ENCODE data around the gene RHBDF2. TPM values are rescaled to one million over a fixed set of nuclear protein-coding genes. Genes with fewer than 3 reads are reported as not detected.
A peak's percentile ranks its signal among the peaks of the same experiment; 100 is the strongest.
"Not testable (repeated sequence)": the region's sequence is repeated elsewhere in the genome, so short reads cannot be mapped to it uniquely, and the experiment has no call there.

The RHBDF2 gene
- total and polyA plus RNA-seq, 4 experiments from 2014 or later, result 5.4 to 62.2 (median 32.6) TPM

- H3K36me3 ChIP-seq (ENCODE audit: insufficient read depth, low read length); H3K9me3 Mint-ChIP-seq; H3K9me3 ChIP-seq (ENCODE audit: control insufficient read depth in 1 of 2, low read length in 2 of 2); H3K4me3 ChIP-seq (ENCODE audit: low read length in 2 of 2); H3K36me3 Mint-ChIP-seq; H3K4me3 Mint-ChIP-seq; H3K27ac ChIP-seq (ENCODE audit: low read depth, low read length); H3K27me3 Mint-ChIP-seq; intact Hi-C loops (cut with micrococcal nuclease); DNase-seq; H3K27me3 ChIP-seq (ENCODE audit: insufficient read depth, low read length): not testable (repeated sequence)
- H3K4me1 ChIP-seq (ENCODE audit: insufficient read depth, low read length), result peaks cover 33% of the 10 kb centered on the region
- peaks cover 13 to 48% (median 24%) of the 10 kb centered on the region in 4 donors for H3K4me1 Mint-ChIP-seq
- H3K27ac Mint-ChIP-seq, result peak overlapping the region in 2 of 7 donors; percentile 68
- POLR2A ChIA-PET (ENCODE audit: partially characterized antibody), result interaction anchor here (0.7 to 1.2 kb wide), 3 partner anchors 19 to 102 kb away, joined by 3 to 4 read pairs (median 3); no protein-coding TSS in a partner anchor
- CTCF ChIA-PET (ENCODE audit: partially characterized antibody), result interaction anchor here (1.5 to 10.8 kb wide), 7 partner anchors 10 to 192 kb away, joined by 3 to 126 read pairs (median 35); no protein-coding TSS in a partner anchor
These were observed 20.5 kb upstream of the RHBDF2 start for GRCh38 chr17:76521683-76522082.

DNA sequence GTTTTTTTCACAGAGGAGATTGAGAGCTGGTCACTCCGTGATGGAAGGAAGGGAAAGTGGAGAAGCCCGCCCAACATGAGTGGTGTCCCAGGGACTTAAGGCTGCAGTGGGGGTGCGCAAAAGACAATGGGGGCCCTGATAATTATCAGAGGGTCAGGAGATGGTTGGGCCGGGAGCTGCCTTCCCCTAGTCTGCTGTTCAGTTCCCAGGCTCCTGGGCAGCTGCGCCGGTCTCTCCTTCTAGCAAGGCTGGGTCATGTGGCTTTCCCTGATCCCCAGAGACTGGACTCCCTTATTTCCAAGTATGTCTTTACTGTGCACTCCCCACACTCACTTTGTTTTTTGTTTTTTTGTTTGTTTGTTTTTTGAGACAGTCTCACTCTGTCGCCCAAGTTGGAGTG is 20.0 kb upstream of the RHBDF2 start:
- intact Hi-C loops (cut with micrococcal nuclease), result no loop called here
- CTCF ChIA-PET (ENCODE audit: partially characterized antibody), result interaction anchor here (1.5 to 10.8 kb wide), 6 partner anchors 9 to 193 kb away, joined by 3 to 126 read pairs (median 53); no protein-coding TSS in a partner anchor
- H3K27ac Mint-ChIP-seq, result peak overlapping the region in 3 of 7 donors; percentile 35 to 87 (median 68)
- Histone ChIP-seq H3K9me3 (ENCODE audit: control insufficient read depth in 1 of 2, low read length in 2 of 2) (no peaks in the 10 kb centered on the region), H3K4me3 (ENCODE audit: low read length in 2 of 2) (no peak overlapping the region), H3K27ac (ENCODE audit: low read depth, low read length) (no peak overlapping the region), H3K27me3 (ENCODE audit: insufficient read depth, low read length) (no peaks in the 10 kb centered on the region), H3K36me3 (ENCODE audit: insufficient read depth, low read length) (no peaks in the 10 kb centered on the region), H3K4me1 (ENCODE audit: insufficient read depth, low read length) (peaks cover 37% of the 10 kb centered on the region)
- no peaks in the 10 kb centered on the region for H3K27me3 Mint-ChIP-seq
- H3K4me1 Mint-ChIP-seq, result peaks cover 15 to 52% (median 27%) of the 10 kb centered on the region in 4 donors
- no peaks in the 10 kb centered on the region for H3K9me3 Mint-ChIP-seq
- POLR2A ChIA-PET (ENCODE audit: partially characterized antibody), result interaction anchor here (0.7 to 1.2 kb wide), 4 partner anchors 19 to 137 kb away, joined by 3 to 4 read pairs (median 3); partner anchors contain the start of gene SPHK1
- DNase-seq, result no peak
- no peak overlapping the region for H3K4me3 Mint-ChIP-seq
- no peaks in the 10 kb centered on the region for H3K36me3 Mint-ChIP-seq

DNA sequence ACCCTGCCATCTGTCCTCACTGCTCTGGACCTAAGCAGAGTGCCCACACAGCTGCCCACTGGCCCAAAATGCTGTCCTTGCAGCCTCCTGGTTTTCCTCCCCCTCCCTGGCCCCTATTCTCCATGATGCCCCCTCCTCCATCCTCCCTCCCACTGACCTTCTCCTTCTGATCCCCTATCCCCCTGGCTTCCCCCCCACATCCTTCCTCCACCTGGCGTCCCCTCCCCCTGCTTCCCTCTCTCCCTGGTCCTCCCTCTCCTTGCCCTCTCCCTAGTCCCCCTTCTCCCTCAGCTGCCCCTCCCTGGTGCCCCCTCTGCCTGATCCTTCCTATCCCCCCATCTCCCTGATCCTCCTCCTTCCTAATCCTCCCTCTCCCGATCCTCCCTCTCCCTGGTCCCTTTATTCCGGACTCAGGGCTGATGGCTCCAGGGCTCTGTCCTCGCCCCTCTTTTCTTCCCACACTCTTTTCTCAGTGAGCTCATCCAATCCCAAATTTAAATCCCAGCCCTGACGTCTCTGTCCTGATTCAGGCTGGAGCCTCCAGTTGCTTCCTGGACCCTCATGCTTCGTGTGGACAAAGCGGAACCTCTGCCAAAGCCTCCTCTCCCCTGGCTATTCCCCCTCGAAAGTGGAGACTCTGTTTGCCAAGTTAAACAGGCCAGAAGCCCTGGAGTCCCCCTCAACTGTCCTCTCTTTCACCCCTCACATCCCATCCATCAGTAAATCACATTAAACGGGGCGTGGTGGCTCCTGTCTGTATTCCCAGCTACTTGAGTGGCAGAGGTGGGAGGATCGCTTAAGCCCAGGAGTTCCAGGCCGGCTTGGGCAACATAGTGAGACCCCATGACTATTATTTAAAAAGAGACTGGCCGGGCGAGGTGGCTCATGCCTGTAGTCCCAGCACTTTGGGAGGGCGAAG is 18.1 kb upstream of the RHBDF2 start:
- POLR2A ChIA-PET (ENCODE audit: partially characterized antibody), result interaction anchor here (0.6 to 1.5 kb wide), 4 partner anchors 38 to 159 kb away, joined by 3 to 8 read pairs (median 3); partner anchors contain the start of gene ST6GALNAC2
- peak overlapping the region; percentile 69 to 98 (median 88) for H3K27ac Mint-ChIP-seq
- H3K36me3 ChIP-seq (ENCODE audit: insufficient read depth, low read length), result no peaks in the 10 kb centered on the region
- H3K4me3 ChIP-seq (ENCODE audit: low read length in 2 of 2), result no peak overlapping the region
- CTCF ChIA-PET (ENCODE audit: partially characterized antibody), result interaction anchor here (0.6 to 10.8 kb wide), 7 partner anchors 27 to 198 kb away, joined by 3 to 126 read pairs (median 3); no protein-coding TSS in a partner anchor
- no peaks in the 10 kb centered on the region for H3K27me3 Mint-ChIP-seq
- no peak for DNase-seq
- no peaks in the 10 kb centered on the region for H3K9me3 Mint-ChIP-seq
- no peaks in the 10 kb centered on the region for H3K27me3 ChIP-seq (ENCODE audit: insufficient read depth, low read length)
- peaks cover 21 to 64% (median 36%) of the 10 kb centered on the region in 4 donors for H3K4me1 Mint-ChIP-seq
- no peak overlapping the region for H3K27ac ChIP-seq (ENCODE audit: low read depth, low read length)
- no peak overlapping the region for H3K4me3 Mint-ChIP-seq
- H3K36me3 Mint-ChIP-seq, result no peaks in the 10 kb centered on the region
- H3K4me1 ChIP-seq (ENCODE audit: insufficient read depth, low read length), result peaks cover 54% of the 10 kb centered on the region
- H3K9me3 ChIP-seq (ENCODE audit: control insufficient read depth in 1 of 2, low read length in 2 of 2), result no peaks in the 10 kb centered on the region
- intact Hi-C loops (cut with micrococcal nuclease), result loop anchor here (5.0 kb wide), 1 partner anchor 208 kb away; the partner anchor contains the start of genes JMJD6 and METTL23

DNA sequence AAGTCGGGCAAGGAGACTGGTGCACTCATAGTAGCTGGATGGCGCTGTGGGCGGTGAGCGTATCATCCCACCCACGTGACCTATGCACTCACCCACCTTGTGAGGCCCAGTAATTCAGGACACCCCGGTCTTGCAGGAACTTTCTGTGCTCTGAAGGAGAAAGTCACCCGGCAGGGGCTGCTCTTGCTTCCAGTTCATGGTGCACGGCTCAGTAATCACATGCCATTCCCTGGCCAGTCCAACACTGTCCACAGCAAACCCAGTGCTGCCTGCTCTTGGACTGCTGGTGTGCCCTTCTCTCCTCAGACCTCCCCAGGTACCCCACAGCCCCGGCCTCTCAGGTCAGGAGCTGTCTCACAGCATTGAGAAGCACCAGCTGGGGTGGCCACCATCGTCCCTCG is 16.4 kb upstream of the RHBDF2 start:
- POLR2A ChIA-PET (ENCODE audit: partially characterized antibody), result interaction anchor here (0.7 to 2.2 kb wide), 6 partner anchors 11 to 141 kb away, joined by 3 to 10 read pairs (median 4); no protein-coding TSS in a partner anchor

DNA sequence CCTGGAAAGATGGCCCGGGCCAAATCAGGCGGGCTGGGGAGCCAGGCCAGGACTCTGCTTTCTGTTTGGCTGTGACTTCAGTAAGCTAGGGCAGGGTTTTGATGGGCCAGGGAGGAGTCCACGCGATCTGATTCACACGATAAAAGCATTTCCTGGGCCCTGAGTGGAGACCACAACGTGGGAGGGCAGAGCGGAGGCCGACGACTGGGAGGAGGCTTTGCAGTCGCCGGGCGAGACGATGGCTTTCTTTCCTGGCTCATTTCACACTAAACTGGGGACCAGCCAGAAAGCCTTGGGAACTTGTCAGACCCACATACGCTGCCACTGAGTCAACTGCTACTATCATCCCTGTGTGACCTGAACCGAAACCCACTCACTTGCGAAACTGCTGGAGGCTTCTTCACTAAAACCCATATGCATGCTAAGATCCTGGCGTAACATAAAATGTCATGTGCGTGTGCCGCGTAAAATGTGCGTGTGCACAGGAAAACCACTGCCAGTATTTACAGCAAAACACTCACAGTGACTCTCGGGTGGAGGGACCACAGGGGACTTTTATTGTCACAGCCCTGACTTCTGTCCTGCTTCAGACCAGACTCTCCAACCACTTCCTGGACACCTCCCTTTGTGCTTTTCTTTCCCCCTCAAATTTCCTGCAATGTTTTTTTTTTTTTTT is 14.2 kb upstream of the RHBDF2 start:
- peaks cover 31 to 85% (median 51%) of the 10 kb centered on the region in 4 donors for H3K4me1 Mint-ChIP-seq
- peak overlapping the region; percentile 69 to 86 (median 80) for H3K4me3 Mint-ChIP-seq
- peak overlapping the region; percentile 76 for H3K27ac ChIP-seq (ENCODE audit: low read depth, low read length)
- H3K36me3 ChIP-seq (ENCODE audit: insufficient read depth, low read length), result no peaks in the 10 kb centered on the region
- intact Hi-C loops (cut with micrococcal nuclease), result loop anchor here (1.0 to 5.0 kb wide), 5 partner anchors 9 to 212 kb away; partner anchors contain the start of genes JMJD6, METTL23, RHBDF2 and UBE2O
- no peaks in the 10 kb centered on the region for H3K36me3 Mint-ChIP-seq
- H3K27ac Mint-ChIP-seq, result peak overlapping the region; percentile 94 to 100 (median 99)
- DNase-seq, result peak; percentile 91 to 95 (median 94)
- peaks cover 82% of the 10 kb centered on the region for H3K4me1 ChIP-seq (ENCODE audit: insufficient read depth, low read length)
- H3K27me3 ChIP-seq (ENCODE audit: insufficient read depth, low read length), result no peaks in the 10 kb centered on the region
- no peaks in the 10 kb centered on the region for H3K9me3 ChIP-seq (ENCODE audit: control insufficient read depth in 1 of 2, low read length in 2 of 2)
- peak overlapping the region; percentile 20 to 25 for H3K4me3 ChIP-seq (ENCODE audit: low read length in 2 of 2)
- no peaks in the 10 kb centered on the region for H3K9me3 Mint-ChIP-seq
- H3K27me3 Mint-ChIP-seq, result no peaks in the 10 kb centered on the region
- ChIA-PET POLR2A (ENCODE audit: partially characterized antibody) (interaction anchor here (0.7 to 6.9 kb wide), 21 partner anchors 9 to 613 kb away, joined by 3 to 68 read pairs (median 5); partner anchors contain the start of genes JMJD6, METTL23, RHBDF2 and ST6GALNAC1), CTCF (ENCODE audit: partially characterized antibody) (interaction anchor here (0.7 to 3.5 kb wide), 12 partner anchors 8 to 394 kb away, joined by 3 to 14 read pairs (median 4); partner anchors contain the start of genes AANAT and ST6GALNAC2)

More for the DNA sequence above, 16.4 kb upstream of the RHBDF2 start:
- Histone ChIP-seq H3K4me3 (ENCODE audit: low read length in 2 of 2) (no peak overlapping the region), H3K27me3 (ENCODE audit: insufficient read depth, low read length) (no peaks in the 10 kb centered on the region), H3K27ac (ENCODE audit: low read depth, low read length) (peak overlapping the region; percentile 40), H3K4me1 (ENCODE audit: insufficient read depth, low read length) (peaks cover 62% of the 10 kb centered on the region), H3K9me3 (ENCODE audit: control insufficient read depth in 1 of 2, low read length in 2 of 2) (no peaks in the 10 kb centered on the region), H3K36me3 (ENCODE audit: insufficient read depth, low read length) (no peaks in the 10 kb centered on the region)
- Mint-ChIP-seq H3K27me3 (no peaks in the 10 kb centered on the region), H3K36me3 (no peaks in the 10 kb centered on the region), H3K4me1 (peaks cover 24 to 68% (median 41%) of the 10 kb centered on the region in 4 donors), H3K4me3 (peak overlapping the region in 4 of 8 donors; percentile 5 to 52 (median 24)), H3K9me3 (no peaks in the 10 kb centered on the region), H3K27ac (peak overlapping the region; percentile 75 to 96 (median 90))
- intact Hi-C loops (cut with micrococcal nuclease), result loop anchor here (5.0 kb wide), 1 partner anchor 210 kb away; the partner anchor contains the start of genes JMJD6 and METTL23
- CTCF ChIA-PET (ENCODE audit: partially characterized antibody), result interaction anchor here (1.2 to 10.8 kb wide), 5 partner anchors 10 to 106 kb away, joined by 5 to 126 read pairs (median 11); no protein-coding TSS in a partner anchor
- DNase-seq, result no peak

GRCh38 chr17:76514355-76514754 is 13.1 kb upstream of the RHBDF2 start:
- H3K36me3 Mint-ChIP-seq; H3K9me3 Mint-ChIP-seq; H3K27me3 Mint-ChIP-seq; H3K4me3 ChIP-seq (ENCODE audit: low read length in 2 of 2); H3K9me3 ChIP-seq (ENCODE audit: control insufficient read depth in 1 of 2, low read length in 2 of 2); H3K36me3 ChIP-seq (ENCODE audit: insufficient read depth, low read length); H3K27me3 ChIP-seq (ENCODE audit: insufficient read depth, low read length): not testable (repeated sequence)
- Mint-ChIP-seq H3K27ac (peak overlapping the region; percentile 94 to 100 (median 99)), H3K4me1 (peaks cover 31 to 75% (median 51%) of the 10 kb centered on the region in 4 donors), H3K4me3 (peak overlapping the region in 7 of 8 donors; percentile 20 to 86 (median 31))
- intact Hi-C loops (cut with micrococcal nuclease), result loop anchor here (2.0 kb wide), 1 partner anchor 62 kb away; the partner anchor contains the start of gene UBE2O
- peak in 1 of 5 donors; percentile 39 for DNase-seq
- Histone ChIP-seq H3K4me1 (ENCODE audit: insufficient read depth, low read length) (peaks cover 82% of the 10 kb centered on the region), H3K27ac (ENCODE audit: low read depth, low read length) (peak overlapping the region; percentile 76)
- POLR2A ChIA-PET (ENCODE audit: partially characterized antibody), result interaction anchor here (0.8 to 6.9 kb wide), 12 partner anchors 7 to 734 kb away, joined by 3 to 68 read pairs (median 6); partner anchors contain the start of genes JMJD6, METTL23, RHBDF2 and UBE2O
- CTCF ChIA-PET (ENCODE audit: partially characterized antibody), result interaction anchor here (1.0 to 3.5 kb wide), 10 partner anchors 9 to 167 kb away, joined by 3 to 14 read pairs (median 6); partner anchors contain the start of genes AANAT and ST6GALNAC2
